Urinary bladder (tissue), 4 donors: ENCODE results near the gene CD101. TPM values are rescaled to one million over a fixed set of nuclear protein-coding genes. Genes with fewer than 3 reads are reported as not detected.
"Not testable (repeated sequence)": the region's sequence is repeated elsewhere in the genome, so short reads cannot be mapped to it uniquely, and the experiment has no call there.

Experiments used
- DNase-seq: peaks from one replicate; pipeline ENCODE4 v3.0.0-alpha.2; 2015; ENCODE audit errors: extremely low spot score
- H3K27ac ChIP-seq: one replicate; pipeline ENCODE4 v1.5.1; 2013; ENCODE audit warnings: low read depth, mild to moderate bottlenecking, moderate library complexity
- H3K36me3 ChIP-seq: one replicate; pipeline ENCODE4 v1.6.1; 2013; ENCODE audit warnings: mild to moderate bottlenecking, moderate library complexity; ENCODE audit not compliant: insufficient read depth
- H3K4me1 ChIP-seq: one replicate; pipeline ENCODE4 v1.6.1; 2013; ENCODE audit warnings: mild to moderate bottlenecking, moderate library complexity; ENCODE audit not compliant: insufficient read depth
- H3K4me3 ChIP-seq: one replicate; pipeline ENCODE4 v1.5.1; 2013; ENCODE audit warnings: low read depth, low read length
- WGBS: extraction: QIAGEN DNeasy Blood & Tissue Kit; methylation state at CpG from one replicate; pipeline ENCODE4 v1.1.7; 2013; 5-methylcytosine and 5-hydroxymethylcytosine counted together
- polyA plus RNA-seq: library from polyadenylated mRNA; stranded (reverse); fragments of 200-250 nt; gene quantifications from one replicate; pipeline ENCODE4 v1.2.3, GENCODE V29; 2013
- total RNA-seq: library from RNA; depleted of rRNA; stranded (reverse); fragments of >200 nt; gene quantifications from one replicate; pipeline ENCODE4 v1.2.3, GENCODE V29; 2014
- donor health status: healthy with polysubstance abuse.
- donor health status: healthy.

Gene CD101
- total and polyA plus RNA-seq, 2 donors: 1.0 to 1.3 TPM

DNA sequence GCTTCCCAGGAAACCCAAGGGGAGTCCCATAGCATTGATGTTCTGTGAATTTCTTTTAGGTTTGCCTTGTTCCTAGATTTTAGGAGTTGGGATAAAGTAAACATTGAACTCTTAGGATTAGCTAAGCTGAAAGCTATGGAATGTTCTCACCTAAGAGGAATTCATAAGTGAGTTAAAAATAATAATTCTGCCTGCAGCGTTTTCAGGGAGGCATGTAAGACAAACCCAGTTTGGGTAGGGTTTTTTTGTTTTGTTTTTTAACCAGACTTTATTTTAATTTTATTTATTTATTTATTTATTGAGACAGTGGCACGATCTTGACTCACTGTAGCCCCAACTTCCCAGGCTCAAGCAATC lies 28.9 kb upstream of the CD101 start:
- Histone ChIP-seq H3K4me3 (no peak overlapping the region), H3K27ac (no peak overlapping the region), H3K36me3 (peaks cover 3% of the 10 kb centered on the region), H3K4me1 (no peaks in the 10 kb centered on the region)
- 70% methylated on average over 2 of the region's 2 CpGs for WGBS
- no peak for DNase-seq

DNA sequence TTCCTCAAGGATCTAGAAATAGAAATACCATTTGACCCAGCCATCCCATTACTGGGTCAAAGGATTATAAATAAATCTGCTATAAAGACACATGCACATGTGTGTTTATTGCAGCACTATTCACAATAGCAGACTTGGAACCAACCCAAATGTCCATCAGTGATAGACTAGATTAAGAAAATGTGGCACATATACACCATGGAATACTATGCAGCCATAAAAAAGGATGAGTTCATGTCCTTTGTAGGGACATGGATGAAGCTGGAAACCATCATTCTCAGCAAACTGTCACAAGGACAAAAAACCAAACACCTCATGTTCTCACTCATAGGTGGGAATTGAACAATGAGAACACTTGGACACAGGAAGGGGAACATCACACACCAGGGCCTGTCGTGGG lies 21.3 kb upstream of the CD101 start:
- not testable (repeated sequence) for H3K36me3 ChIP-seq, H3K4me1 ChIP-seq, DNase-seq, H3K27ac ChIP-seq, H3K4me3 ChIP-seq
- WGBS: 98% methylated on average over 1 of the region's 1 CpG

DNA sequence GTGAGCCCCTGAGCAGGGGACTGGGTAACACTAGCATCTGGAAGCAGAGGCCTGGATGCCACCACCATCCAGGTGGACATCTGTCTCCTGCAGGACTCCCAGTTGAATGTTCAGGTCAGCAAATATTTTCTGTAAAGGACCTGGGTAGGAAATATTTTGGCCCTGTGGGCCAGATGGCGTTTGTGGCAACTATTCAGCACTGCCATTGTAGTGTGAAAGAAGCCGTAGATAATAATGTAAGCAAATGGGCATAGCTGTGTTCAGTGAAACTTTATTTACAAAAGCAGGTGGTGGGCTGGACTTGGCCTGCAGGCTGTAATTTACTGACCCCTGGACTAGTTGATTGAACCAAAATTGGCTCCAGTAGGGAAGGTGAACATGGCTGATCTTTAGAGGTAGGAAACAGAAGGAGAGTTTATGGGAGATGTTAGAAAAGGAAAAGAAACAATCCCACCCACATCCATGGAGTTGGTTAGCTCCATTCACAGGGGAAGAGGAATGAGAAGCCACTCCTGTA lies 20.0 kb upstream of the CD101 start:
- no peak for DNase-seq
- Histone ChIP-seq H3K4me1 (no peaks in the 10 kb centered on the region), H3K27ac (no peak overlapping the region), H3K36me3 (no peaks in the 10 kb centered on the region), H3K4me3 (no peak overlapping the region)
- 97% methylated on average over 2 of the region's 2 CpGs for WGBS

DNA sequence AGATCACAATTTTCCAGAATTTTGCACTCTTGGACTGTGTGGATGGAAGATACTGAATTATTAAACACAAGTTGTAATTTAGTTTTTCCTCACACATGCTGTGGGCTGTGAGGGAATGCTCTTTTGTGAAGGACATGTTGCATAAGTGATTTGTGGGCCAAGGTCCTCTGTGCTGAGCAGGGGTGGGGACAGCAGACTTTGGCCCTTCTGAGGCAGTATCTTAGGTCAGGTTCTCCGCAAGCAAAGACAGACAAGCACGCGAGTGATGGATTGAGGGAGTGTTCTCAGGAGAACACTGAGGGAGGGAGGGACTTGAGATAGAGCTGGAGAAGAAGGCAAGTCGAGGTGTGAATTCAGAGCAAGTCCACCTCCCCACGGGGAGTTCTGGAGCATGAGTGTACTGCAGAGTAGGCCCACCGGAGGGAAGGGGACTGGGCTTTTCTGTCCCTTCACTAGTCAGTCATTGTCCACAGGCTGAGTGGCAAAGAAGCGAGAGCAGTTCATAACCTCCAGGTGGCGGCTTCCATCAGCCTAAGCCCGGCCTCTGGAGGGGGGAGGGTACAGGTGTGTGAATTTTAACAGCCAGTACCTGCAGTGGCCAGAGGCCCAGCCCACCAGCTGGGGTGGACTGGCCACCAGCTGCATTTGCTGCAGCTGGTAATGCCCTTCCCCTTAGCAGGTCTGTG lies 19.1 kb upstream of the CD101 start:
- Histone ChIP-seq H3K4me1 (no peaks in the 10 kb centered on the region), H3K4me3 (no peak overlapping the region), H3K36me3 (no peaks in the 10 kb centered on the region), H3K27ac (no peak overlapping the region)
- WGBS: 88% methylated on average over 9 of the region's 9 CpGs
- DNase-seq: no peak

DNA sequence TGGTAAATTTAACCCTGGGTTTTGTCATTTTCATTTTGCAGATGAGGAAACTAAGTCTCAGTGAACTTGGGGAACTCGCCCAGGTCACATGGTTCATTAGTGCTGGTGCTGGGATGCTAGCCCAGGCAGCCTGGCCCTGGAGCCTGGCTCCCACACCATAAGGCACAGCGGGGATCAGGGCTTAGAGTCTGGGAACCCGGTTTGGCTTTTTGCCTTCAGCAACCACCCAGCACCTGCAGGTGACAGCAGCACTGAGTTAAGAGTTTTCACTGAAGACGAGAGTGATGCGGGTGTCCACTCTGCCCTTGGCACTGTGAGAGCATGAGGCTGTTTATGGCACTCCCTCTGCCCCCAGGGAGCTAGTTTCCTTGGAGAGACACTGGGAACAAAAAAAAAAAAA lies 18.4 kb upstream of the CD101 start:
- WGBS: 70% methylated on average over 5 of the region's 5 CpGs
- Histone ChIP-seq H3K27ac (no peak overlapping the region), H3K4me1 (no peaks in the 10 kb centered on the region), H3K4me3 (no peak overlapping the region), H3K36me3 (no peaks in the 10 kb centered on the region)
- no peak for DNase-seq

DNA sequence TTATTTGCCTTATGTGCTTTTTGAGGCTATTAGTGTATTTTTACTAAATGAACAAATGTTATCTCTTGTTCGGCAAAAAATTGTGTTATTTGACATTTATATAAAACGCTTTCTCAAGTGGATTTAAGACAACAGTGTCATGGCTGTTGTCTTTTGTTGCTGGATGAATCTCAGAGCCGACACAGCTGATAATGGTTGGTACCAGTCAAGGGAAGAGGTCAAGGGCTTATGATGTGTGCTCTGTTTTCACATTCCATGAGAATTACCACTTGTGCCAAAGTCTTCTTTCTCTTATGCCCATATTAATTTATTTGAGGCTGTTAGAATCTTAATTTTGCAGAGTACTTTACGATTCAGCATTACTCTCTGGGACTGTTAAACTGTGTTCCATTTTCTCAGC lies 17.9 kb upstream of the CD101 start:
- no peaks in the 10 kb centered on the region for H3K4me1 ChIP-seq
- no peak for DNase-seq
- no peaks in the 10 kb centered on the region for H3K36me3 ChIP-seq
- no peak overlapping the region for H3K4me3 ChIP-seq
- 47% methylated on average over 4 of the region's 4 CpGs for WGBS
- no peak overlapping the region for H3K27ac ChIP-seq

DNA sequence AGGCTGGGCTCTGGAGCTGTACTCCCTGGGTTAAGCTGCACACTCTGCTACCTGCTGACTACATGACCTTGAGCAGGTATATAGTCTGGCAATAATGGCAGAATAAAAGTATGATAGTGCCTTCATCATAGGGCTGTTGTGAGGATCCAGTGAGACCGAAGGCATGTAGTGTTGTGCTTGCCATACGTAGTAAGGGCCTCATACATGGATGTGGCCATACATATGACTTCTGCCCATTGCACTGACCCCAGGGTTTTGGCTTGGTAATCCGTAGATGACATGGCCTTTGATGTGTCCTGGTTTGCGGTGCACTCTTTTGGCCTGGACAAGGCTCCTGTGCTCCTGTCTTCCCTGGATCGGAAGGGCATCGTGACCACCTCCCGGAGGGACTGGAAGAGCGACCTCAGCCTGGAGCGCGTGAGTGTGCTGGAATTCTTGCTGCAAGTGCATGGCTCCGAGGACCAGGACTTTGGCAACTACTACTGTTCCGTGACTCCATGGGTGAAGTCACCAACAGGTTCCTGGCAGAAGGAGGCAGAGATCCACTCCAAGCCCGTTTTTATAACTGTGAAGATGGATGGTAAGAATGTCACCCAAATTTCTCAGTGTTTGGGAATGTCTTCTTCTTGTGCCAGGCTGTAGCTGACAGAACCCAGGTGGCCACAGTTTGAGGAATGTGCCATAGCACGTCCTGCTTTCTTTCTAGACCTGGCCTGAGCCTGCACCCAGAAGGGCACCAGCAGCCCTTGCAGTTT lies 17.0 kb upstream of the CD101 start:
- no peak overlapping the region for H3K4me3 ChIP-seq
- DNase-seq: no peak
- no peaks in the 10 kb centered on the region for H3K4me1 ChIP-seq
- no peak overlapping the region for H3K27ac ChIP-seq
- no peaks in the 10 kb centered on the region for H3K36me3 ChIP-seq
- 89% methylated on average over 14 of the region's 14 CpGs for WGBS

DNA sequence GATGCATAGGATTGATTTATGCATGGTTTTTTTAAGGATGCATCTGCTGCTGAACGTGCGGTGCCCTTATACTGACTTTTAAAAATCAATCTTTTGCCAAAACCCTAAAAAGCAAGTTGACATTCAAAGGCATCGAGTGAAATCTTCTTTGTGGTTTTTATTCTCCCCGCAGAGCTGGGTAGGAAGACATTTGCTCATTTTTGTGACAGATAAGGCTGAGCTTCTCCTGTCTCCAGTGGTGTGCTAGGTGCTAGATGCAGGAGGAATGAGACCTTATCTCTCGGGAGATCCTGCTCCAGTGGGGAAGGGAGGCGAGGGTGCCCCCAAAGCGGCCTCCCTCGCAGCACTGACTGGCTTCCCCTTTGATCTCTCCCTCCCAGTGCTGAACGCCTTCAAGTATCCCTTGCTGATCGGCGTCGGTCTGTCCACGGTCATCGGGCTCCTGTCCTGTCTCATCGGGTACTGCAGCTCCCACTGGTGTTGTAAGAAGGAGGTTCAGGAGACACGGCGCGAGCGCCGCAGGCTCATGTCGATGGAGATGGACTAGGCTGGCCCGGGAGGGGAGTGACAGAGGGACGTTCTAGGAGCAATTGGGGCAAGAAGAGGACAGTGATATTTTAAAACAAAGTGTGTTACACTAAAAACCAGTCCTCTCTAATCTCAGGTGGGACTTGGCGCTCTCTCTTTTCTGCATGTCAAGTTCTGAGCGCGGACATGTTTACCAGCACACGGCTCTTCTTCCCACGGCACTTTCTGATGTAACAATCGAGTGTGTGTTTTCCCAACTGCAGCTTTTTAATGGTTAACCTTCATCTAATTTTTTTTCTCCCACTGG lies 14.9 kb upstream of the CD101 start:
- H3K4me3 ChIP-seq: no peak overlapping the region
- no peaks in the 10 kb centered on the region for H3K4me1 ChIP-seq
- H3K36me3 ChIP-seq: no peaks in the 10 kb centered on the region
- no peak for DNase-seq
- WGBS: 81% methylated on average over 29 of the region's 29 CpGs
- no peak overlapping the region for H3K27ac ChIP-seq

DNA sequence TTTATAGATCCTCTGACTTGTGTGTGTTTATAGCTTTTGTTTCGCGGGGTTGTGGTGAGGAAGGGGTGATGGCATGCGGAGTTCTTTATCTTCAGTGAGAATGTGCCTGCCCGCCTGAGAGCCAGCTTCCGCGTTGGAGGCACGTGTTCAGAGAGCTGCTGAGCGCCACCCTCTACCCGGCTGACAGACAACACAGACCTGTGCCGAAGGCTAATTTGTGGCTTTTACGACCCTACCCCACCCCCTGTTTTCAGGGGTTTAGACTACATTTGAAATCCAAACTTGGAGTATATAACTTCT lies 14.4 kb upstream of the CD101 start:
- 68% methylated on average over 11 of the region's 11 CpGs for WGBS
- Histone ChIP-seq H3K4me3 (no peak overlapping the region), H3K4me1 (no peaks in the 10 kb centered on the region), H3K27ac (no peak overlapping the region), H3K36me3 (no peaks in the 10 kb centered on the region)
- no peak for DNase-seq

DNA sequence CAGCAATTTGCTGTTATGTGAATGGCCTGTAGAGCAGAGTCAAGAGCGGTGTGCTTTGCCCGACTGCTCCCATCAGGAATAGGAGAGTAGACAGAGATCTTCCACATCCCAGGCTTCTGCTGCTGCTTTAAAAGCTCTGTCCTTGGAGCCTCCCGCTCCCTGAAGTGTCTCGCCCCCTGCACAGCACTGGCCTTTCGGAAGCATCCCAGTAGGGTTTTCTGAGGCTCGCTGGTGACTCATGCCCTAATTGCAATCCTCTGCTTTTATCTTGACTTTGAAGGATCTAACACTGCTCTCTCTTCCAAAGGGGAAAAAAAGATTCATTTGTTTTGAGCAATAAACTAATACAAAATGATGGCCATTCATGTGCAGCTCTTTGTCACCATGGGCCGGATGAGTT lies 13.3 kb upstream of the CD101 start:
- no peak overlapping the region for H3K4me3 ChIP-seq
- WGBS: 77% methylated on average over 7 of the region's 7 CpGs
- no peaks in the 10 kb centered on the region for H3K36me3 ChIP-seq
- no peak for DNase-seq
- H3K27ac ChIP-seq: no peak overlapping the region
- no peaks in the 10 kb centered on the region for H3K4me1 ChIP-seq

DNA sequence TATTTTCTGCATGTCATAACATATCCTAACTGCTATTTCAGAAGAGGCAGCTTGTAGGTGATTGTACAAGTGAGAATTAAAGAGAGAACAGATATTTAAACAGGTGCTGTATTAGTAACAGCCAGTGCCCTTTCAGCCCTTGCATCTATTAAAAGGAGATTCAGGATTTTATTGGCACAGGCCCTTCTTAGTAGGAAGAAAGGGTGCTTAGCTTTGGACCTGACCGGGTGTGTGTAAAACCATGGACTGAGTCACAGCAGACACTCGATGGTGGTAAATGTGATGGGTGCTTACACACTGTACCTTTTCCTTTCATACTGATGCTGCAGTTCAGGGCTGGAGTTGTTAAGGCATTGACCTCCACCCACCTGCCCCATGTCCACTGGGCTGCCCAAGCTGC lies 12.7 kb upstream of the CD101 start:
- Histone ChIP-seq H3K36me3 (no peaks in the 10 kb centered on the region), H3K4me1 (no peaks in the 10 kb centered on the region), H3K4me3 (no peak overlapping the region), H3K27ac (no peak overlapping the region)
- 71% methylated on average over 2 of the region's 2 CpGs for WGBS
- DNase-seq: no peak

DNA sequence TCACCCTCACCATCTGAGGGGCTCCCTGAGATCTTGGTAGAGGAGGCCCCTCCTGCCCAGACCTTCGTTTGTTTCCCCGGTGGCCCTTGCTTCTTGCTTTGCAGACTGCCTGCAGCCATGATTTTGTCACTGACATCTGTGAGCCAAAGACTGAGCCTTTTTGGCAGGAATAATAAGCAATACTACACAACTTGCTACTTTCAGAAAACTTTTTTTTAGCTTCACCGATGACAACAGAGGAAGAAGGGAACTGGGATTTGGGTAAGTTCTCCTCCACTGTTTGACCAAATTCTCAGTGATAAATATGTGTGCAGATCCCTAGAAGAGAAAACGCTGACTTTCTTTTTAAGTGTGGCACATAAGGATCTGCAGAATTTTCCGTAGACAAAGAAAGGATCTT lies 11.7 kb upstream of the CD101 start:
- Histone ChIP-seq H3K4me3 (no peak overlapping the region), H3K27ac (no peak overlapping the region), H3K4me1 (no peaks in the 10 kb centered on the region), H3K36me3 (no peaks in the 10 kb centered on the region)
- DNase-seq: no peak
- 56% methylated on average over 5 of the region's 5 CpGs for WGBS

DNA sequence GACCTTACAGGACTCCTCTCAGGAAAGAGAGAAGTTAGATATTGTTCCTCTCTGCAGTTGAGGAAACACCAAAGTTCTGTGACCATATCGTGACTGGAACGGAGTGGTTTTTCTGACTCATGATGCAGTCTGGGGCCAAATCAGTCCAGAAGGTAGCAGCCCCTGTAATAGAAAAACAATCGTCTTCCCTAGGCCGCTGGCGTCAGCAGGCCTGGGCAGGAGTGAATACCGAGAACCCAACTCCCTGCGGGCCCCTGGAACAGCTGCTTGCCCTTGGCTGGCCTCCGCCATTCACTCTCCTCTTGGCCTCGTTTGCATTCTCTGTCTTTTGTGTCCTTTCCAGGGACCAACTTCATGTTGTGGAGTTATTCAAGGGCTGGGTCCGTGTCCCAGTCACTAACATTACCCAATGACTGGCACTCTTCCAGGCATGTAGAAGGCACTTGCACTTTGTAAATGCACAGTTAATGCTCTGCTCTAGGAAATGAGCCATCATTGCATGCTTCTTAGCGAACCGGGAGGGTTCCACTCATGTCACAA lies 10.9 kb upstream of the CD101 start:
- 77% methylated on average over 12 of the region's 12 CpGs for WGBS
- no peaks in the 10 kb centered on the region for H3K4me1 ChIP-seq
- no peak overlapping the region for H3K4me3 ChIP-seq
- H3K36me3 ChIP-seq: no peaks in the 10 kb centered on the region
- no peak for DNase-seq
- no peak overlapping the region for H3K27ac ChIP-seq
